Measurements from ENCODE around the gene ST3GAL2. TPM values are rescaled to one million over a fixed set of nuclear protein-coding genes. Genes with fewer than 3 reads are reported as not detected.
A peak's percentile ranks its signal among the peaks of the same experiment; 100 is the strongest.

ST3GAL2 gene
- total and polyA plus RNA-seq, 9 of the 15 experiments (the other 6 are each of a cell fraction or from before 2014, with no cell fraction given) = 1.5 to 108 (median 34.3) TPM

DNA sequence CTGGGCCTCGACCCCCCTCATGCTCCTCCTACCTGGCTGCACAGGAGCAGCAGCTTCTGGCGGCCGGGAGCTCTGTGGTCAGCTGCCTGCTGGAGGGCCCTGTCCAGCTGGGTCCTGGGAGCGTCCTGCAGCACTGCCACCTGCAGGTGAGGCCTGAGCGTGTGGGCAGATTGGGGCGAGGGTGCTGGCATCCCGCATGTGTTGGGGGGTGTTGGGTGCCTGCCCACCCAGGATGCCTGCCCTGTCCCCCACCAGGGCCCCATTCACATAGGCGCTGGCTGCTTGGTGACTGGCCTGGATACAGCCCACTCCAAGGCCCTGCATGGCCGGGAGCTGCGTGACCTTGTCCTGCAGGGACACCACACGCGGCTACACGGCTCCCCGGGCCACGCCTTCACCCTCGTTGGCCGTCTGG lies 32.0 kb upstream of the ST3GAL2 start (continued):
- TF ChIP-seq, protein P1, sequence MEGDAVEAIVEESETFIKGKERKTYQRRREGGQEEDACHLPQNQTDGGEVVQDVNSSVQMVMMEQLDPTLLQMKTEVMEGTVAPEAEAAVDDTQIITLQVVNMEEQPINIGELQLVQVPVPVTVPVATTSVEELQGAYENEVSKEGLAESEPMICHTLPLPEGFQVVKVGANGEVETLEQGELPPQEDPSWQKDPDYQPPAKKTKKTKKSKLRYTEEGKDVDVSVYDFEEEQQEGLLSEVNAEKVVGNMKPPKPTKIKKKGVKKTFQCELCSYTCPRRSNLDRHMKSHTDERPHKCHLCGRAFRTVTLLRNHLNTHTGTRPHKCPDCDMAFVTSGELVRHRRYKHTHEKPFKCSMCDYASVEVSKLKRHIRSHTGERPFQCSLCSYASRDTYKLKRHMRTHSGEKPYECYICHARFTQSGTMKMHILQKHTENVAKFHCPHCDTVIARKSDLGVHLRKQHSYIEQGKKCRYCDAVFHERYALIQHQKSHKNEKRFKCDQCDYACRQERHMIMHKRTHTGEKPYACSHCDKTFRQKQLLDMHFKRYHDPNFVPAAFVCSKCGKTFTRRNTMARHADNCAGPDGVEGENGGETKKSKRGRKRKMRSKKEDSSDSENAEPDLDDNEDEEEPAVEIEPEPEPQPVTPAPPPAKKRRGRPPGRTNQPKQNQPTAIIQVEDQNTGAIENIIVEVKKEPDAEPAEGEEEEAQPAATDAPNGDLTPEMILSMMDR (IDR thresholded peaks at IDR 0.05 in 2 of 3, conservative IDR thresholded peaks at IDR 0.05 in 1 of 3; ENCODE audit: insufficient read depth in 2 of 3, low read depth in 1 of 3, low read length in 3 of 3) = peak; percentile 57 to 61 (median 60)
- peak; percentile 40 for TF ChIP-seq HMGN3 (IDR thresholded peaks at IDR 0.05; ENCODE audit: borderline replicate concordance, extremely low read depth, insufficient read length, low read depth, low read length)
- TF ChIP-seq, protein P2, sequence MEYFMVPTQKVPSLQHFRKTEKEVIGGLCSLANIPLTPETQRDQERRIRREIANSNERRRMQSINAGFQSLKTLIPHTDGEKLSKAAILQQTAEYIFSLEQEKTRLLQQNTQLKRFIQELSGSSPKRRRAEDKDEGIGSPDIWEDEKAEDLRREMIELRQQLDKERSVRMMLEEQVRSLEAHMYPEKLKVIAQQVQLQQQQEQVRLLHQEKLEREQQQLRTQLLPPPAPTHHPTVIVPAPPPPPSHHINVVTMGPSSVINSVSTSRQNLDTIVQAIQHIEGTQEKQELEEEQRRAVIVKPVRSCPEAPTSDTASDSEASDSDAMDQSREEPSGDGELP (CRISPR knock-in tag; IDR thresholded peaks at IDR 0.05; ENCODE audit: borderline replicate concordance) = peak; percentile 89
- 0 out of 2 replicates have a peak, but pooled peaks have one; percentile 42 for TF ChIP-seq RBM14 (IDR thresholded peaks at IDR 0.05; ENCODE audit: borderline replicate concordance, insufficient read depth, low read depth, low read length)
- TF ChIP-seq ZBTB7A (IDR thresholded peaks at IDR 0.05; ENCODE audit: borderline replicate concordance, control insufficient read depth, low read depth, low read length) = no peak
- TF ChIP-seq, protein P3, sequence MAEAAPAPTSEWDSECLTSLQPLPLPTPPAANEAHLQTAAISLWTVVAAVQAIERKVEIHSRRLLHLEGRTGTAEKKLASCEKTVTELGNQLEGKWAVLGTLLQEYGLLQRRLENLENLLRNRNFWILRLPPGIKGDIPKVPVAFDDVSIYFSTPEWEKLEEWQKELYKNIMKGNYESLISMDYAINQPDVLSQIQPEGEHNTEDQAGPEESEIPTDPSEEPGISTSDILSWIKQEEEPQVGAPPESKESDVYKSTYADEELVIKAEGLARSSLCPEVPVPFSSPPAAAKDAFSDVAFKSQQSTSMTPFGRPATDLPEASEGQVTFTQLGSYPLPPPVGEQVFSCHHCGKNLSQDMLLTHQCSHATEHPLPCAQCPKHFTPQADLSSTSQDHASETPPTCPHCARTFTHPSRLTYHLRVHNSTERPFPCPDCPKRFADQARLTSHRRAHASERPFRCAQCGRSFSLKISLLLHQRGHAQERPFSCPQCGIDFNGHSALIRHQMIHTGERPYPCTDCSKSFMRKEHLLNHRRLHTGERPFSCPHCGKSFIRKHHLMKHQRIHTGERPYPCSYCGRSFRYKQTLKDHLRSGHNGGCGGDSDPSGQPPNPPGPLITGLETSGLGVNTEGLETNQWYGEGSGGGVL (CRISPR knock-in tag; IDR thresholded peaks at IDR 0.05) = no peak
- no peak for TF ChIP-seq SLC30A9 (CRISPR knock-in tag; IDR thresholded peaks at IDR 0.05)
- no peak for TF ChIP-seq BRF1 (IDR thresholded peaks at IDR 0.05; ENCODE audit: borderline replicate concordance, extremely low read depth, insufficient read length)
- TF ChIP-seq, protein P4, sequence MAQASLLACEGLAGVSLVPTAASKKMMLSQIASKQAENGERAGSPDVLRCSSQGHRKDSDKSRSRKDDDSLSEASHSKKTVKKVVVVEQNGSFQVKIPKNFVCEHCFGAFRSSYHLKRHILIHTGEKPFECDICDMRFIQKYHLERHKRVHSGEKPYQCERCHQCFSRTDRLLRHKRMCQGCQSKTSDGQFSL (CRISPR knock-in tag; IDR thresholded peaks at IDR 0.05) = no peak
- TF ChIP-seq, protein P4 (tag; IDR thresholded peaks at IDR 0.05) = no peak
- TF ChIP-seq, protein P5, sequence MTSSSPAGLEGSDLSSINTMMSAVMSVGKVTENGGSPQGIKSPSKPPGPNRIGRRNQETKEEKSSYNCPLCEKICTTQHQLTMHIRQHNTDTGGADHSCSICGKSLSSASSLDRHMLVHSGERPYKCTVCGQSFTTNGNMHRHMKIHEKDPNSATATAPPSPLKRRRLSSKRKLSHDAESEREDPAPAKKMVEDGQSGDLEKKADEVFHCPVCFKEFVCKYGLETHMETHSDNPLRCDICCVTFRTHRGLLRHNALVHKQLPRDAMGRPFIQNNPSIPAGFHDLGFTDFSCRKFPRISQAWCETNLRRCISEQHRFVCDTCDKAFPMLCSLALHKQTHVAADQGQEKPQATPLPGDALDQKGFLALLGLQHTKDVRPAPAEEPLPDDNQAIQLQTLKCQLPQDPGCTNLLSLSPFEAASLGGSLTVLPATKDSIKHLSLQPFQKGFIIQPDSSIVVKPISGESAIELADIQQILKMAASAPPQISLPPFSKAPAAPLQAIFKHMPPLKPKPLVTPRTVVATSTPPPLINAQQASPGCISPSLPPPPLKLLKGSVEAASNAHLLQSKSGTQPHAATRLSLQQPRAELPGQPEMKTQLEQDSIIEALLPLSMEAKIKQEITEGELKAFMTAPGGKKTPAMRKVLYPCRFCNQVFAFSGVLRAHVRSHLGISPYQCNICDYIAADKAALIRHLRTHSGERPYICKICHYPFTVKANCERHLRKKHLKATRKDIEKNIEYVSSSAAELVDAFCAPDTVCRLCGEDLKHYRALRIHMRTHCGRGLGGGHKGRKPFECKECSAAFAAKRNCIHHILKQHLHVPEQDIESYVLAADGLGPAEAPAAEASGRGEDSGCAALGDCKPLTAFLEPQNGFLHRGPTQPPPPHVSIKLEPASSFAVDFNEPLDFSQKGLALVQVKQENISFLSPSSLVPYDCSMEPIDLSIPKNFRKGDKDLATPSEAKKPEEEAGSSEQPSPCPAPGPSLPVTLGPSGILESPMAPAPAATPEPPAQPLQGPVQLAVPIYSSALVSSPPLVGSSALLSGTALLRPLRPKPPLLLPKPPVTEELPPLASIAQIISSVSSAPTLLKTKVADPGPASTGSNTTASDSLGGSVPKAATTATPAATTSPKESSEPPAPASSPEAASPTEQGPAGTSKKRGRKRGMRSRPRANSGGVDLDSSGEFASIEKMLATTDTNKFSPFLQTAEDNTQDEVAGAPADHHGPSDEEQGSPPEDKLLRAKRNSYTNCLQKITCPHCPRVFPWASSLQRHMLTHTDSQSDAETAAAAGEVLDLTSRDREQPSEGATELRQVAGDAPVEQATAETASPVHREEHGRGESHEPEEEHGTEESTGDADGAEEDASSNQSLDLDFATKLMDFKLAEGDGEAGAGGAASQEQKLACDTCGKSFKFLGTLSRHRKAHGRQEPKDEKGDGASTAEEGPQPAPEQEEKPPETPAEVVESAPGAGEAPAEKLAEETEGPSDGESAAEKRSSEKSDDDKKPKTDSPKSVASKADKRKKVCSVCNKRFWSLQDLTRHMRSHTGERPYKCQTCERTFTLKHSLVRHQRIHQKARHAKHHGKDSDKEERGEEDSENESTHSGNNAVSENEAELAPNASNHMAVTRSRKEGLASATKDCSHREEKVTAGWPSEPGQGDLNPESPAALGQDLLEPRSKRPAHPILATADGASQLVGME (CRISPR knock-in tag; IDR thresholded peaks at IDR 0.05) = no peak
- no peak for TF ChIP-seq NBN (IDR thresholded peaks at IDR 0.05; ENCODE audit: low read depth)

Data from K562 (cell line).